ENCODE data around the gene STAG1.

Gene STAG1

GRCh38 chr3:136703429-136703828 lies 48.7 kb downstream of the STAG1 start:
- H3K4me3 ChIP-seq (replicated peaks; ENCODE audit: low read depth, low read length): no peak overlapping the region
- DNase-seq (ENCODE audit: extremely low read depth, insufficient read length): no peak

GRCh38 chr3:136699271-136699828 lies 52.8 kb downstream of the STAG1 start:
- Histone ChIP-seq H3K36me3 (ENCODE audit: control insufficient read depth, insufficient read depth, low read length) (no peaks in the 10 kb centered on the region; the same call in 1 of the 2 replicates), H3K27me3 (replicated peaks; ENCODE audit: control insufficient read depth, insufficient read depth, low read length) (no peaks in the 10 kb centered on the region)
- TF ChIP-seq CTCF (IDR thresholded peaks at IDR 0.05; ENCODE audit: insufficient read depth, low read length, poor library complexity, severe bottlenecking): no peak

More at GRCh38 chr3:136703429-136703828, 48.7 kb downstream of the STAG1 start:
- TF ChIP-seq CTCF (IDR thresholded peaks at IDR 0.05; ENCODE audit: insufficient read depth, low read length, poor library complexity, severe bottlenecking): no peak
- Histone ChIP-seq H3K36me3 (ENCODE audit: control insufficient read depth, insufficient read depth, low read length) (no peaks in the 10 kb centered on the region; the same call in 1 of the 2 replicates), H3K27me3 (replicated peaks; ENCODE audit: control insufficient read depth, insufficient read depth, low read length) (no peaks in the 10 kb centered on the region)

GRCh38 chr3:136698361-136698760 lies 53.8 kb downstream of the STAG1 start:
- H3K4me3 ChIP-seq (replicated peaks; ENCODE audit: low read depth, low read length): no peak overlapping the region
- DNase-seq (ENCODE audit: extremely low read depth, insufficient read length): no peak
- no peaks in the 10 kb centered on the region; the same call in 1 of the 2 replicates for H3K36me3 ChIP-seq (ENCODE audit: control insufficient read depth, insufficient read depth, low read length)
- no peak for TF ChIP-seq CTCF (IDR thresholded peaks at IDR 0.05; ENCODE audit: insufficient read depth, low read length, poor library complexity, severe bottlenecking)
- H3K27me3 ChIP-seq (replicated peaks; ENCODE audit: control insufficient read depth, insufficient read depth, low read length): no peaks in the 10 kb centered on the region

More at GRCh38 chr3:136699271-136699828, 52.8 kb downstream of the STAG1 start:
- no peak for DNase-seq (ENCODE audit: extremely low read depth, insufficient read length)
- no peak overlapping the region for H3K4me3 ChIP-seq (replicated peaks; ENCODE audit: low read depth, low read length)

- Histone ChIP-seq H3K4me3 (replicated peaks; ENCODE audit: low read depth, low read length) (no peak overlapping the region), H3K27me3 (replicated peaks; ENCODE audit: control insufficient read depth, insufficient read depth, low read length) (no peaks in the 10 kb centered on the region), H3K36me3 (ENCODE audit: control insufficient read depth, insufficient read depth, low read length) (no peaks in the 10 kb centered on the region)
- TF ChIP-seq CTCF (IDR thresholded peaks at IDR 0.05; ENCODE audit: insufficient read depth, low read length, poor library complexity, severe bottlenecking): no peak
- no peak for DNase-seq (ENCODE audit: extremely low read depth, insufficient read length)
Observed at GRCh38 chr3:136696797-136697196, 55.4 kb downstream of the STAG1 start.

- Histone ChIP-seq H3K27me3 (replicated peaks; ENCODE audit: control insufficient read depth, insufficient read depth, low read length) (no peaks in the 10 kb centered on the region), H3K4me3 (replicated peaks; ENCODE audit: low read depth, low read length) (no peak overlapping the region), H3K36me3 (ENCODE audit: control insufficient read depth, insufficient read depth, low read length) (no peaks in the 10 kb centered on the region)
- no peak for TF ChIP-seq CTCF (IDR thresholded peaks at IDR 0.05; ENCODE audit: insufficient read depth, low read length, poor library complexity, severe bottlenecking)
- no peak for DNase-seq (ENCODE audit: extremely low read depth, insufficient read length)
Observed at GRCh38 chr3:136694321-136694720, 57.9 kb downstream of the STAG1 start.

DNA sequence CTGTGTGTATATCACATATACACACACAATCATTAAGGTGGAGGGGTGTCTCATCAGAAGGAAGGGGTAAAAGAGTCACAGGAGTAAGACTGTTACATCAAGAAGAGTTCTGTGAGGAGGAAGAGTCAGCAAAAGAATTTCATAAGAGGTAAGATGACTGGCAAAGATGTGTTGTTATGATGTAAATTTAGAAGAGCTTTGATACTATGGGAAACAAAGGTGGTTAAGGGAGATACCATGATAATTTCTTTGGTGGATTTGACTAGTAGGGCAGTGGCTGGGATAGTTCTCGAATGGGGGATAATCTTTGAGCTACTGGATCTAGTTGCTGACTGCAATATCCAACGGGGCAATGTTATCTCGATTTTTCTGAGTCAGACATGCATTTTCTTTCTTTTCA lies 61.6 kb downstream of the STAG1 start:
- DNase-seq (ENCODE audit: extremely low read depth, insufficient read length): no peak
- no peak overlapping the region for H3K4me3 ChIP-seq (replicated peaks; ENCODE audit: low read depth, low read length)
- TF ChIP-seq CTCF (IDR thresholded peaks at IDR 0.05; ENCODE audit: insufficient read depth, low read length, poor library complexity, severe bottlenecking): no peak
- no peaks in the 10 kb centered on the region for H3K36me3 ChIP-seq (ENCODE audit: control insufficient read depth, insufficient read depth, low read length)
- H3K27me3 ChIP-seq (replicated peaks; ENCODE audit: control insufficient read depth, insufficient read depth, low read length): no peaks in the 10 kb centered on the region

All from GM06990 (cell line).